GM06990 (cell line): ENCODE measurements around the gene RTKN.
A peak's percentile ranks its signal among the peaks of the same experiment; 100 is the strongest.

Experiments
- DNase-seq: peaks from one replicate; pipeline ENCODE4 v3.0.0-alpha.2; 2011; ENCODE audit not compliant: insufficient read length; ENCODE audit errors: extremely low read depth
- H3K27me3 ChIP-seq: replicated peaks from 2 replicates; pipeline ENCODE4 v1.6.0; 2011; ENCODE audit warnings: low read length; ENCODE audit not compliant: control insufficient read depth, insufficient read depth
- H3K36me3 ChIP-seq: 2 replicates; pipeline ENCODE4 v1.5.1; 2011; ENCODE audit warnings: low read length; ENCODE audit not compliant: control insufficient read depth, insufficient read depth
- H3K4me3 ChIP-seq: replicated peaks from 2 replicates; pipeline ENCODE4 v1.5.1; 2011; ENCODE audit warnings: low read depth, mild to moderate bottlenecking, control low read depth, low read length
- TF ChIP-seq, protein P1 (sequence below): IDR thresholded peaks from 2 replicates; pipeline ENCODE4 v1.5.1; 2011; ENCODE audit warnings: low read length, control low read depth, mild to moderate bottlenecking, inconsistent platforms; ENCODE audit not compliant: insufficient read depth, poor library complexity, severe bottlenecking

The RTKN gene

DNA sequence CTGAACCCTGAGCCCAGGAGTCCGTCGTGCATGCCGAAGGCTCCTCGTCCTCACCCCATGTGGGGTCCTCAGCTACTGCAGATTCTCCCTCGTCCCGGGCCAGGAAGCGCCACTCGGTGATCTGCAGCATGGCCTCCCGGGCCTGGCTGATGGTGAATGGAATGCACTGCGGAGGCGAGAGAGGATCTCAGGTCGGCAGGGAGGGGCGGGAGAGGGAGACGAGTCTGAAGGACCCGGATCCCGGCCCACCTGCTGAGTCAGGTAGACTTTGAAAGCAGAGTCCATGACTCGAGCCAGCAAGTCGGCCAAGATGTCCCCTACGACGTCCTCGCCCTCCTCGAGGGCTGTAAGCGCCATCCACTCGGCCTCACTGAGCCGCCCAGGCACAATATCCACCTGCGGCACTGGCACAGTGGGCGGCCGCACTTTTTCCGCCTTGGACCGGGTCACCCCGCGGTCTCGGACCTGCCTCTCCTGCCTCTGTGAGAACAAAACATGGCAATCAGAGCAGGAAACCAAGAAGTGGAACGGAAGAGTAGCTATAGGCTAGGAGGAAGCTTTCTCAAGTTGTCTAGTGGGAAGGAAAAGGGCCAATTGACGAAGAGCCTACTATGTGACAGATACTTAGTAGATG is 25.9 kb downstream of the RTKN start:
- peak; percentile 51 for DNase-seq

DNA sequence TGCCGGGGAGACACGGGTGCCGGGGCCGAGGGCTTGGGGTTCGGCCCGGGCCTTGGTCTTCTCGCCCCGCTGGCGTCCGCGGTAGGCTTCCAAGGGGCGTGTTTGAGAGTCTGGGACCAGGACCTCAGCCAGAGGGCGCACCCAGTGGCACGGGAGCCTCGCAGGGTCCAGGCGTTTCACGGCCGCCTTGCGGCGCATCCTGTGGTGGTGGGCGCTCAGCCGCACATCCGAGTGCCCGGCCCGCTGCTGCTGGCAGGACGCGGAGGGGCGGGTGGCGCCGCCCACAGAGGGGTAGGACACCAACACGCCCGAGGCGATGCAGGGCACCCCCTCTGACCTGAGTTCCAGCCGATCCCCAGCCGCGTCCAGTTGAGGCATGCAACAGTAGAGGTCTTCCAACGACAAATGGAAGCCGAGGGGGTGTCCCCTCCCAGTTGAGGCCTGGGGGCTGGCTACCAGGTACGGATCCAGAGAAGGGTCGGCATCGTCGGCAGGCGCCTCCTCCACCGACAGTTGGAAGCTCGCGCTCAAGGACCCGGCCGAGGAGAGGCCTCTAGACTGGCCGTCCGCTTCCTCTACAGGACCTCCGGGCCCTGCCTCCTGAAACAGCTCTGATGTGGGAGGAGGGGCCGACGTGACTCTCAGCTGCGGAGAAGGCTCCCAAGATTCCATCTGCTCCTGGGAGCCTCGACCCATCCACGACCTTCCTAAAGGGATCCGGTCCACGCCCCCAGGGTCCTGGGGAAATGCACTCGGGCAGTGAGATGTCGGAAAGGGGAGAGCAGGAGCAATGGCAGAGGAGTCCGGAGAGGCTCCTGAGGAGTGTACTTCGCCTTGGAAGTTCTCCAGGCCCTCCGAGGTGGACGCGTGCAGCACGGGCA is 26.6 kb downstream of the RTKN start:
- peak; percentile 66 for DNase-seq
- TF ChIP-seq, protein P1, sequence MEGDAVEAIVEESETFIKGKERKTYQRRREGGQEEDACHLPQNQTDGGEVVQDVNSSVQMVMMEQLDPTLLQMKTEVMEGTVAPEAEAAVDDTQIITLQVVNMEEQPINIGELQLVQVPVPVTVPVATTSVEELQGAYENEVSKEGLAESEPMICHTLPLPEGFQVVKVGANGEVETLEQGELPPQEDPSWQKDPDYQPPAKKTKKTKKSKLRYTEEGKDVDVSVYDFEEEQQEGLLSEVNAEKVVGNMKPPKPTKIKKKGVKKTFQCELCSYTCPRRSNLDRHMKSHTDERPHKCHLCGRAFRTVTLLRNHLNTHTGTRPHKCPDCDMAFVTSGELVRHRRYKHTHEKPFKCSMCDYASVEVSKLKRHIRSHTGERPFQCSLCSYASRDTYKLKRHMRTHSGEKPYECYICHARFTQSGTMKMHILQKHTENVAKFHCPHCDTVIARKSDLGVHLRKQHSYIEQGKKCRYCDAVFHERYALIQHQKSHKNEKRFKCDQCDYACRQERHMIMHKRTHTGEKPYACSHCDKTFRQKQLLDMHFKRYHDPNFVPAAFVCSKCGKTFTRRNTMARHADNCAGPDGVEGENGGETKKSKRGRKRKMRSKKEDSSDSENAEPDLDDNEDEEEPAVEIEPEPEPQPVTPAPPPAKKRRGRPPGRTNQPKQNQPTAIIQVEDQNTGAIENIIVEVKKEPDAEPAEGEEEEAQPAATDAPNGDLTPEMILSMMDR: peak; percentile 17
- no peaks in the 10 kb centered on the region for H3K36me3 ChIP-seq
- H3K4me3 ChIP-seq: peak overlapping the region; percentile 44; the same call in 1 of the 2 replicates
- H3K27me3 ChIP-seq: no peaks in the 10 kb centered on the region

More for the DNA sequence above, 25.9 kb downstream of the RTKN start:
- TF ChIP-seq, protein P1: no peak
- Histone ChIP-seq H3K4me3 (peak overlapping the region; percentile 0; the same call in 1 of the 2 replicates), H3K27me3 (no peaks in the 10 kb centered on the region), H3K36me3 (no peaks in the 10 kb centered on the region)

- TF ChIP-seq, protein P1: no peak
- no peaks in the 10 kb centered on the region for H3K27me3 ChIP-seq
- no peak for DNase-seq
- no peak overlapping the region for H3K4me3 ChIP-seq
- no peaks in the 10 kb centered on the region for H3K36me3 ChIP-seq
Observed at GRCh38 chr2:74414441-74414840, 27.3 kb downstream of the RTKN start.

GRCh38 chr2:74413001-74413698 is 28.6 kb downstream of the RTKN start:
- Histone ChIP-seq H3K36me3 (no peaks in the 10 kb centered on the region), H3K4me3 (no peak overlapping the region), H3K27me3 (no peaks in the 10 kb centered on the region)
- DNase-seq: no peak
- TF ChIP-seq, protein P1: no peak

GRCh38 chr2:74407682-74408081 is 34.1 kb downstream of the RTKN start:
- no peaks in the 10 kb centered on the region for H3K27me3 ChIP-seq
- H3K4me3 ChIP-seq: no peak overlapping the region
- H3K36me3 ChIP-seq: no peaks in the 10 kb centered on the region
- no peak for DNase-seq
- TF ChIP-seq, protein P1: no peak
